HFF-Myc (cell line): ENCODE data around the gene MAEA.

ENCODE experiments used
- DNase-seq: peaks from one replicate; pipeline ENCODE4 v3.0.0-alpha.2; 2011; ENCODE audit warnings: low read depth; ENCODE audit errors: extremely low read depth
- H3K4me3 ChIP-seq: replicated peaks from 2 replicates; pipeline ENCODE4 v1.5.1; 2011; ENCODE audit warnings: low read depth, mild to moderate bottlenecking, control low read depth, low read length
- TF ChIP-seq, protein P1 (sequence below): IDR thresholded peaks from 2 replicates; pipeline ENCODE4 v1.5.1; 2012; ENCODE audit warnings: mild to moderate bottlenecking, low read depth, low read length, control low read depth; ENCODE audit errors: missing control alignments

MAEA gene

DNA sequence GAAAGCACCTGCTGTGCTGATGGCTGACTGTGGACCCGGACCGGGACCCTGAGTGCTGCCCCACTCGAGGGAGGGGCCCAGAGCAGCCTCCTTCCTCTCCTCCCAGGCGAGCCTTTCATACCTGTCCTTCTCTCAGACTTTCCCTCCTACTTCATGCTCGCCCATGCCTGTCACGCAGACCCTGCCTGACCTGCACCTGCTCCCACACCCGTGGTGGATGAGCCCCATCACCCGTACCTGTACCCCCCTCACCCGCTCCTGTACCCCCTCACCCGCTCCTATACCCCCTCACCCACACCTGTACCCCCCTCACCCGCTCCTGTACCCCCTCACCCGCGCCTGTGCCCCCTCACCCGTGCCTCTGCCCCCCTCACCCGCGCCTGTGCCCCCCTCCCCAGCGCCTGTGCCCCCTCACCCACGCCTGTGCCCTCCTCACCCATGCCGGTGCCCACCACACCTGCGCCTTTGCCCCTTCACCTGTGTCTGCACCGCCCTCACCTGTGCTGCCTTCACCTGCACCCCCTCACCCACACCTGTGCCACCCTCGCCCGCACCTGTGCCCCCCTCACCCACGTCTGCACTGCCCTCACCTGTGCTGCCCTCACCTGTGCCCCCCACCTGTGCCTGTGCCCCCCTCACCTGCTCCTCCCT is 5.8 kb downstream of the MAEA start:
- no peak overlapping the region for H3K4me3 ChIP-seq
- TF ChIP-seq, protein P1, sequence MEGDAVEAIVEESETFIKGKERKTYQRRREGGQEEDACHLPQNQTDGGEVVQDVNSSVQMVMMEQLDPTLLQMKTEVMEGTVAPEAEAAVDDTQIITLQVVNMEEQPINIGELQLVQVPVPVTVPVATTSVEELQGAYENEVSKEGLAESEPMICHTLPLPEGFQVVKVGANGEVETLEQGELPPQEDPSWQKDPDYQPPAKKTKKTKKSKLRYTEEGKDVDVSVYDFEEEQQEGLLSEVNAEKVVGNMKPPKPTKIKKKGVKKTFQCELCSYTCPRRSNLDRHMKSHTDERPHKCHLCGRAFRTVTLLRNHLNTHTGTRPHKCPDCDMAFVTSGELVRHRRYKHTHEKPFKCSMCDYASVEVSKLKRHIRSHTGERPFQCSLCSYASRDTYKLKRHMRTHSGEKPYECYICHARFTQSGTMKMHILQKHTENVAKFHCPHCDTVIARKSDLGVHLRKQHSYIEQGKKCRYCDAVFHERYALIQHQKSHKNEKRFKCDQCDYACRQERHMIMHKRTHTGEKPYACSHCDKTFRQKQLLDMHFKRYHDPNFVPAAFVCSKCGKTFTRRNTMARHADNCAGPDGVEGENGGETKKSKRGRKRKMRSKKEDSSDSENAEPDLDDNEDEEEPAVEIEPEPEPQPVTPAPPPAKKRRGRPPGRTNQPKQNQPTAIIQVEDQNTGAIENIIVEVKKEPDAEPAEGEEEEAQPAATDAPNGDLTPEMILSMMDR: no peak
- DNase-seq: no peak

DNA sequence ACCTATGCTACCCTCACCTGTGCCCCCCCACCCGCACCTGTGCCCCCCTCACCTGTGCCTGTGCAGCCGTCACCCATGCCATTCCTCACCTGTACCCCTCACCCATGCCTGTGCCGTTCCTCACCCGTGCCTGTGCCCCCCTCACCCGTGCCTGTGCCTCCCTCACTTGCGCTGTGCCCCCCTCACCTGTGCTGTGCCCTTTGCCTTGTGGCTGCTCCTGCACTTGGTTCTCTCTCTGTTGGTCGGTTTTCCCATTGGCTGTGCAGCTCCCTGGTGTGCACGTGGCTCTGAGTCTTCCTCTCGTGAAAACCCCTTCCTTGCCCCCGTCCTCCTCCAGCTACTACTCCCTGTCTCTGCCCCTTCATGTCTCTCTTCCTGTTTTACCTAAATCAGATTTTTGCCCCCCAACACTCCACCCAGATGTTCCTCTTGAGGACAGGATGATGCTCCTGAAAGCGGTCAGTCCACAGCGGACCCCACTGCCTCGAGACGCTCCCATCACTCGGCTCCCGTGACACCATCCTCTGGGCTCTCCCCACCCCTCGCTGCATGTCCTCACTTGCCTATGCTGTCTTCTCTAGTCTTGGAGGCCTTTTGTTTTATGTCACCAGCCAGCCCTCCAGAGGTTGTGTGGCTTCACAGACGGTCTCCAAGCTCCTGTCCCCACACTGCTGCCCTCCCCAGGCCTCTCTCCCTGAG is 6.8 kb downstream of the MAEA start:
- no peak for DNase-seq
- TF ChIP-seq, protein P1: no peak
- no peak overlapping the region for H3K4me3 ChIP-seq

DNA sequence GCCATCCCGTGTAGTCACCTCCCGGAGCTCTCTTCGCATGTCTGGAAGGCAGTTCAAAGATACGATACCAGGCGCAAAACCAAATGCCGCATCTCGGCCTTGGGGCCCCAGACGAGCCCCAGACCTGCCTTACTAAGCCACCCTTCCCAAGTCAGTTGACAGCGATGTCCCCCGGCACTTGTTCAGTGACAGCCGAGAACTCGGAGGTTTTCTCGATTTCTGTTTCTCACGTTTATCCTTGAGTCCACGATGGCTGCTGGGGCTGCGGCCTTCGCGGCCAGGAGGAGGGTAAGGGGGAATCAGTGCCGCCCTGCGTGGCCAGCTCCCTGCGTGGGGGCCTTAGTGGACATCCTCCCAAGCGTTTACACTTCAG is 7.3 kb downstream of the MAEA start:
- TF ChIP-seq, protein P1: no peak

DNA sequence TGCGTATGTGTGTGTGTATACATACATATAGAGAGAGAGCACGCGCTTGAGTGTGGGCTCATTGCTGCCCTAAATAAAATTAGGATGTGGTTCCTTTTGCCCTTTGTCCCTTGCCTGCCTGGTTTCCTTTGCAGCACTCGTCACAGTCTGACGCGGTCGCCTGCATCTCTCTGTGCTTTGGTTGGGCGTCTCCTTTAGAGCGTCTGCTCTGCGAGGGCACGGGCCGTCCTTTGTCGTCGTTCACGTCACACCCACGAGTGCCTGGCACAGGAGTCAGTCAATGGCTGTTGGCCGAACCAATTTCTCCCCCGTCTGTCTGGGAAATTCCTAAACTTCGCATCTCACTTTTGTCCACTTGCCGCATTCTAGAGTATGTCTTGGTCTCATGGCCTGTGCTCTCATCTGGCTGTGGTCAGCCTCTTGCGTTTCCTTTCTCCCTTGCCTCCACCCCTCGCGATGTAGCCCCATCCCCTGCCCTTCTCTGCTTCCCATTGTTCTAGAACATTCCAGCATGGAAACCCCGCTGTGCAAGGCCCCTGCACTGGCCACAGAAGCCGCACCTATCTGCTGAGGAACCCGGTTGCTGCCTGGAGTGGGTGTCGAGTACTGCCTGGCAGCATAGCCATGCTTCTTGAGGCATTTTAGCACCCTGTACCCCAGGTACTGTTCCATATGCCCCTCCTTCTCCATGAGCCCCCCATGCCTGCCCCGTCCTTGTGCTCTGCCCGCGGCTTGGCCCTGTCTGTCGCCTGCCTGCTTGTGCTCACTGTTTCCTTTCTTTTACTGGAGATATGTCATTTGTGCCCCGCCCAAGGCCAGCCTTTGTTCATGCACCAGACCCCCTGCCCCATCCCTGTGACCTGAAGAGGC is 8.0 kb downstream of the MAEA start:
- DNase-seq: no peak
- TF ChIP-seq, protein P1: no peak
- H3K4me3 ChIP-seq: no peak overlapping the region

More for the DNA sequence above, 7.3 kb downstream of the MAEA start:
- H3K4me3 ChIP-seq: no peak overlapping the region
- DNase-seq: no peak

DNA sequence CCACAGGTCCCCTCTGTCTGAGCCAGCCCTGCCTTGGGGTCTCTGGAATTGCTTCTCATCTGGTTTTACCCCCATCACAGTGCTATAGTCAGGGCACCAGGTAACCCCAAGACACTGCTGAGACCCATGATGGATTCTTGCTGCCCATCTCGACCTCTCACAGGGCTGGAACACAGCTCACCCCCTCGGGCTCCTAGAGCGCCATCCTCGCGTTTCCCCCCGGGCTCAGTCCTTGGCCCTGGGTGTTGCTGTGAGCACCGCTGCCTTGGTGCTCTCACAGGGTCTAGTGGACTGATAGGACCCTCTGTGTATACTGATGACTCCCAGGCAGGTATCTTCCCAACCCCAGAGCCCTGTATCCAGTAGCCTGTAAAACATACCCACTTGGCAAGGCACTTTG is 8.8 kb downstream of the MAEA start:
- no peak overlapping the region for H3K4me3 ChIP-seq
- TF ChIP-seq, protein P1: no peak
- DNase-seq: no peak

DNA sequence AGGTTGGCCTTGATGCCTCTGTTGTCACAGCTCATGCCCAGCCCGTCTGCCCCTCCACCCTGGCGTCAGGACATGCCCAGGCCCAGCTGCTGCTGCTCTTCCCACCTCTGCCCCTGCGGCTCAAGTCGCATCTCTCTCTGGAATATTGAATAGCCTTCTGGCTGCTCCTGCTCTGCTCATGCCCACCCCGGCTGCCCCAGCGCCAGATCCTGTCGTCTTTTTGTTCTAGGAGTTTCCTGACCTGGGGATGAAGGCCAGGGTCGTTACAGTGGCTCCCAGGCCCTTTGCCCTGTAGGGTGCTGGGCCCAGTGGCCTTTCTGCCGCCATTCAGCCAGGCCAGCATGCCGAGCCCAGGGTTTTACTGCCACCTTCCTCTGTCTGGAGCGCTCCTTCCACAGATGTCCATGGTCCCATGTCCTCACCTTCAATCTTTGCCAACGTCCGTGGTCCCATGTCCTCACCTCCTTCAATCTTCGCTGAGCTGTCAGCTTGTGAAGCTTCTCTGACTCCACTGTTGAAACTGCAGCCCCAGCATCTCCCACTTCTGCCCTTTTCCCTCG is 9.7 kb downstream of the MAEA start:
- DNase-seq: no peak
- TF ChIP-seq, protein P1: no peak
- H3K4me3 ChIP-seq: no peak overlapping the region
